GM21529 (cell line): ENCODE results near the gene NFATC2.
"Not testable (repeated sequence)": the region's sequence is repeated elsewhere in the genome, so short reads cannot be mapped to it uniquely, and the experiment has no call there.

Experiments
- ATAC-seq: cut with Tn5 transposase; IDR thresholded peaks from one replicate; pipeline ENCODE4 v1.9.1; 2021; ENCODE audit not compliant: unreplicated experiment

NFATC2 gene

GRCh38 chr20:51363813-51364212 lies 178.7 kb downstream of the NFATC2 start:
- ATAC-seq = no peak

GRCh38 chr20:51363378-51363777 lies 179.1 kb downstream of the NFATC2 start:
- ATAC-seq = no peak

- no peak for ATAC-seq
Observed at GRCh38 chr20:51362254-51362653, 180.3 kb downstream of the NFATC2 start.

- no peak for ATAC-seq
Observed at GRCh38 chr20:51361258-51361657, 181.3 kb downstream of the NFATC2 start.

- ATAC-seq = no peak
Observed at GRCh38 chr20:51360451-51361201, 181.9 kb downstream of the NFATC2 start.

GRCh38 chr20:51359947-51360346 lies 182.6 kb downstream of the NFATC2 start:
- no peak for ATAC-seq

- ATAC-seq = no peak
Observed at GRCh38 chr20:51359401-51359800, 183.1 kb downstream of the NFATC2 start.

- ATAC-seq = no peak
Observed at GRCh38 chr20:51358032-51358724, 184.3 kb downstream of the NFATC2 start.

GRCh38 chr20:51357543-51357942 lies 185.0 kb downstream of the NFATC2 start:
- no peak for ATAC-seq

GRCh38 chr20:51356871-51357270 lies 185.6 kb downstream of the NFATC2 start:
- ATAC-seq = no peak

- ATAC-seq = no peak
Observed at GRCh38 chr20:51354769-51355319, 187.7 kb downstream of the NFATC2 start.

- no peak for ATAC-seq
Observed at GRCh38 chr20:51354191-51354768, 188.2 kb downstream of the NFATC2 start.

GRCh38 chr20:51353491-51353890 lies 189.0 kb downstream of the NFATC2 start:
- ATAC-seq = no peak

GRCh38 chr20:51352791-51353190 lies 189.7 kb downstream of the NFATC2 start:
- no peak for ATAC-seq

GRCh38 chr20:51350941-51351631 lies 191.4 kb downstream of the NFATC2 start:
- ATAC-seq = no peak

GRCh38 chr20:51348876-51349275 lies 193.6 kb downstream of the NFATC2 start:
- ATAC-seq = no peak

- ATAC-seq = no peak
Observed at GRCh38 chr20:51347831-51348230, 194.7 kb downstream of the NFATC2 start.

- no peak for ATAC-seq
Observed at GRCh38 chr20:51346686-51347485, 195.6 kb downstream of the NFATC2 start.

GRCh38 chr20:51345601-51346101 lies 196.9 kb downstream of the NFATC2 start:
- ATAC-seq = no peak

- not testable (repeated sequence) for ATAC-seq
Observed at GRCh38 chr20:51343802-51344201, 198.7 kb downstream of the NFATC2 start.
